Measurements from ENCODE around the gene RAPGEF1.
A peak's percentile ranks its signal among the peaks of the same experiment; 100 is the strongest.

Gene RAPGEF1

DNA sequence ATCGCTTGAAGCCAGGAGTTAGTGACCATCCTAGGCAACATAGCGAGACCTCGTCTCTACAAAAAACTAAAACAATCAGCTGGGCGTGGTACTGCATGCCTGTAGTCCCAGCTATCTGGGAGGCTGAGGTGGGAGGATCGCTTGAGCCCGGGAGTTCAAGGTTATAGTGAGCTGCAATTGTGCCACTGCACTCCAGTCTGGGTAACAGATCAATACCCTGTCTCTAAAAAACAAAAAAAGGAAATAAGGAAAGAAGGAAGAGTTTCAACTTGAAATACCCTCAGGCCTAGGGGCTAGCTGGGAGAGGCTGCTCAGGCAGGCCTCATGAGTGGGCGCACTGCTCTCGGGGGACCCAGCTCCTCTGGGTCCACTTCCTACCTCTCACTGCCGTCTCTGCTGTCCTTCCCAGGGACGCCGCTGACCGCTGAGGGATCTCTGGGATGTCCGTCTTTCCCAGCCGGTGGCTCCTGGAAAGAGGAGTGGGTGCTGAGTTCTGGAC is 138.1 kb downstream of the RAPGEF1 start:
- DNase-seq: no peak

GRCh38 chr9:131598121-131598520 is 141.8 kb downstream of the RAPGEF1 start:
- DNase-seq: no peak

DNA sequence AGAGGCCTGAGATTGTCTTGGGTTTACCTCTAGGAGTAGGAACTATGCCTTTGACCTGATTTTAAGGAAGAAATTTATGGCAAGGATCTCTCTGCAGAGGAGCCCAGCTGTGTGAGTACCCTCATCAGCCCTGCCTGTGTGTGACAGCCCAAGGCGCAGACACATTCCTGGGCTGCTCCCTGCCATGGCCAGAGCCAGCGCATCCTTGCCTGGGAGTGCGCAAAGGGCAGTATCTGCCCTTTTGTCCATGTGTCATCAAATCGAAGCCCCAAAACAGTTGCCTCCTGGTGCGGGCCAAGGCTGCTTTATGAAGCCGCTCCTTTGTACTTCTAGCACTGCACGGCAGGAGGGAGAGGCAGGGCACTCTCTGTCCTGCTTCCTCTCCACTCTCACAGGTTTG is 142.6 kb downstream of the RAPGEF1 start:
- DNase-seq: no peak

DNA sequence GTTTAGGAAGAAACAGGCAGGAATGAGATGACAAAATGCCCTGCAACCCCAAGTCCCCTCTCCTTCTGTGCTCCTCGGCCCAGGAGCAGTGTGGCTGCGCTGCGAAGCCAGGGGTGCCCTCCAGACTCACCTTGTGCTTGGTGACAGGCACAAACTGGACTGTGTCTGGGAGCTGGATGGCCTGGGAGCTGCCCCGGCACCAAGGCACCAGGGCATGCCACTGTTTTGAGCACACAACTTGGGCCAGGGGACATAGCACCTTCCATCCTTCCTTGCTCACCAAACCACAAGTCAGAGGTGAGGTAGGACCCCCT is 143.5 kb downstream of the RAPGEF1 start:
- no peak for DNase-seq

- no peak for DNase-seq
These were observed 144.0 kb downstream of the RAPGEF1 start for GRCh38 chr9:131595696-131596429.

DNA sequence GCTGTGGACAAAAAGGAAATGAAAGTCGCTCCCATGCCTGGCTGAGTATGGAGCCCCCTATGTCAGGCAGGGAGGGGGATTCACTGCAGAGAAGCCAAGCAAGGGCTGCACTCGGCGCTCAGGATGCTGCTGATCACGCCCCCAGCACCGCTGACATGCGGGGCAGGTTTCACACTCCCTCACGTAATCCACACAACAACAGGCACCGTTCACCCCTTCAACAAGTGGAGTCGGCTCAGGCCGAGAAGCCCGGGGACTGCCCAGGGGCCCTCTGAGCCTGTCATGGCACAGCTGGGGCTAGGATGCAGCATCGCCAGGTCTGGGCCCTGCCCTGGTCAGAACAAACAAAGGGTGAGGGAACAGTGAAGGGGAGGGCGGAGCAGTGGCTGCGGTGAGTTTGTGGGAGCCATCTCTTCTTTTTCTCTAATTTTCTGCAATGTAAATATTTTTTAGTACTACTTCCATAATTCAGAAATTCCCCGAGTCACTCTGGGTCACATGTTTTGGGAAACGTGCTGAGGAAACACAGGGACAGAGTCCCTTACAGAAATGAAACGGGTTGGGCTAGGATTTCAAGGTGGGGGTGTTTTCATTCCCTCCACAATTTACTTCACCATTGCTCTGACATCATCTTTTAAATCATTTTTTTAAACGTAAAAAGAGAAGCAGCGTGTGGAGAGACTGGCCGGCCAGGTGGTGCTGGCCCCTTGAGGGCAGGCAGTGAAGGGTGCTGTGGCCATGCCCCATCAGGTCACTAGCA is 144.8 kb downstream of the RAPGEF1 start:
- DNase-seq: no peak

DNA sequence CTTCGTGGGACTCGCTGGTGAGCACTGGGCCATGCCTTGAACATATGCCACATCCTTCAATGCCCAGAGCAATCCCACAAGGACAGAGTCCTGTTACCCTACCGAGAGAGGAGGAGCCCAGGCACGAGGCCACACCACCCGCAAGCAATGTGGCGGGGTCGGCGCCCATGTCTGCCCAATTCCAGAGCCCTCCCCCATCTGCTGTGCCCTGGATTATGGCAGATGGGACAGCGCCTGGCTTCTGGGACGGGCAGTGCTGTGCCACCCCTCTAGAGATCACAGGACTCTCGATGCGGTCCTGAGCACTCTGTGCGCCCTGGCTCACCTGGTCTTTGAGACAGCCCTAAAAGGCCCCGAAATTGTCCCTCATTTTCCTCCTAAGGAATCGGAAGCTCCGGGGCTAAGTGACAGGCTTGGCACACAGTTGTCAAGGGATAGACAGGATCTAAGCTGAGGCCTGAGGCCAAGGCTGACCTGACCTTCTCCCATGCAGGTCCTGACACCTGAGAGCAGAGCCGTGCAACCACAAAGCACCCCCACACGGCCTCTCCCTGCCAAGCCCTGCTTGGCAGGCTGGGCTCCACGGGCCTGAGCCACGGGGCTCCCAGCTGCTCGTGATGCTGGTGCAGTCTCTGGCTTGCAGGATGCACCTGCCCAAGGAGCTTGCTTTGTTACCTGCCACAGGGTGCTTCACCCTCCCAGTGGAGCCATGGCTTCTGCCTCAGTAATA is 145.8 kb downstream of the RAPGEF1 start:
- no peak for DNase-seq

DNA sequence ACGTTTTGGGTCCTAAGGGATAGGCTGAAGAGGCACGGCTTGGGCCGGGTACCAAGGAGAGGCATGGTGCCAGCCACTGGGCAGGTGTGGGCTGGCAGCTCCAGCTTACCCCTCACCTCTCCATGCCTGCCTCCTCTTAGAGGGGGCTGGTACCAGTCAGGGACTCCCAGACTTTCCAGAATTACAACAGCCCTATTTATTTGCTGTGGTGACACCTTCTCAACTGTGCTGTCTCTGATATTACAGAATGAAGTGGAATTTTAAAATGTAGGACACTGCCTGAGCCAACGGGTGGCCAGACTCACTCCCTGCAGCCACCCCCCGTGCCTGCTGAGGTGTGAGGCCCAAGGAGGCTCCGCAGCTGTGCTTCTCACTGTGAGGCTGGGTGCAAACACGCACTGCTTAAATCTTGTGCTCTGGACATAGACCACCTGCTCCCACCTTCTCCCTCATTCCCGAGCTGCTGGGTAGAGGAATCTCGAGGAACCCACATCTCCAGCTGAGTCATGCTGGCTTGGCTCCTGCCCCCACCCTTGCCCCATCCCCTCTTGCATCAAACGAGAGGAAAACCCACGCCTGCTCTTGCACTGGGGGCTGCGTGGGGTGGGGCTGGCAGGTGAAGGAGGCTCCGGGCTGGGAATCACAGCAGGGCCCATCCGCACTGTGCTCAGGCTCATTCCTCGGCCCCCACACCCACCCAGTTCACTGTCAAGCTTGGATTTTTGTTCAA is 146.6 kb downstream of the RAPGEF1 start:
- DNase-seq: no peak

DNA sequence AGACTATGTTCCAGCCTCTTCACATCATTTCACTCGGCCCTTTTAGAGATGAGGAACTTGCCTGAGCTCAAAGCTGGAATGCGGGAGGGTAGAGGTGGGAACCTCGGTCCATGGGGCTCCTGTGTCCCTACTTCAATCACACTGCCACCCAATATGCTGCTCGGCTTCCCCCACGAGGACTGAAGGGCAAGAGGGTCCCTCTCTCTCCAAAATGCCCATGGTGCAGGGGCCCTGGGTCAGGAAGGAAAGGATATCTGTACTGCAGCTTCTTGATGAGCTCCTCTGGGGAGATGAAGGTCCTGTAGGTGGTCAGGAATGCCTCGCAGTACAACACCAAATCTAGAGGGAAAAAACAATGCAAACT is 148.0 kb downstream of the RAPGEF1 start:
- no peak for DNase-seq

DNA sequence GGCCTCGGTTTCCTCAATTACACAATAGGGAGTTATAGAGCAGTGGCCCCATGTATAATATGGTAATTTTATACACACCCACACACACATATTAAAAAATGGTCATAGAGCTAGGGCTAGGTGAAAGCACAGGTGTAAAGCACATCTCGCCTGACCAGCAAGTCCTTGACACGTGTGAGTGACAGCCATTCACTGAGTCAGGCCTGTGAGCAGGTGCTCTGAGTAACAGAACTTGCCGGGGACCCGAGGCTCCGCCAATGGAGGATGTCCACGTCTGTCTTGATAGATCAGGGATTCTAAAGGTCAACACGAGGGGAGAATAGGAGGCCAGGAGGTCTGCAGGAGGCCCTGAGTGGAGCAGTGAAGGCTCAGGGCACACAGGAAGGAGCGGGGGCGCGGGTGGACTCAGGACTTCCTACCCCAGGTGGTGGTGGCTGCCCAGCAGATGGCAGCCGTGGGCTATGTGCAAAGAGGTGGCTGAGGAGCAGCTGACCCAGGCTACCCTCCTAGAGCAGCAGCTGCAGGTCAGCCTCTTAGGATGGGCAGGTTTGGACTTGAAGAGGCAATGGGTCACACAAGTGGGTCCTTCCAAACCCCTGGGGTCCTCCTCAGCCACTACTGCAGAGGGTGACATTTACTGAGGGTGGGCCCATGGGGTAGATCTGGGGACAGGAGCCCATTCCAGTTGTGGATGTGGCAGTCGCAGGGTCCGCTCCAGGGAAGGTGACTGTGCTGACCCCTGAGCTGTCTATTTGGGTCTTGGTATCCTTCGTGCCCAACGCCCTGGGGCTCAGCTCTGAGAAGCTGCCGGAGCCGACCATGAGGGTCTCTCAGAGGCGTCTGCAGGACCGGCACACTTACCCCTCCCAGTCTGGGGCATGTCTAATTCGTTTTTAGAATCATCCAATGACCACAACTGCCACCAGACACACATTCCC is 148.7 kb downstream of the RAPGEF1 start:
- DNase-seq: peak; percentile 60

- no peak for DNase-seq
These were observed 149.4 kb downstream of the RAPGEF1 start for GRCh38 chr9:131590449-131590848.

DNA sequence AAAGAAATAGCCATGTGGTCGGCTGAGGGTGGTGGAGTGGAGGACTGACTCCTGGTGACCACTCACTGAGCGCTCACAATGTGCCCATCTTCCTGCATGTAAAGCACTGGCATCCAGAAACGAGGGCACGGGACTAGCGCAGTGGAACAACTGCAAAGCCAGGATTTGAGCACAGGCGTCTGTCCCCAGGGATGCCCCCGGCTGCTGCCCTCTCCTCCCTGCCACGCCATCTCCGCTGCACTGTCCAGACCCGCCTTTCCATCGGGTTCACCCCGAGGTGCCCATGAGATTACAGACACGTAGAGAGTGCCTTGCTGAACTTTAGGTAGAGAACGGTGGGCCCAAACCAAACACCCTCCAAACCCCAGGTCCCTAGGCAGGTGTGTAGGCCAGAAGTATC is 149.9 kb downstream of the RAPGEF1 start:
- no peak for DNase-seq

- DNase-seq: no peak
These were observed 150.7 kb downstream of the RAPGEF1 start for GRCh38 chr9:131589124-131589711.

DNA sequence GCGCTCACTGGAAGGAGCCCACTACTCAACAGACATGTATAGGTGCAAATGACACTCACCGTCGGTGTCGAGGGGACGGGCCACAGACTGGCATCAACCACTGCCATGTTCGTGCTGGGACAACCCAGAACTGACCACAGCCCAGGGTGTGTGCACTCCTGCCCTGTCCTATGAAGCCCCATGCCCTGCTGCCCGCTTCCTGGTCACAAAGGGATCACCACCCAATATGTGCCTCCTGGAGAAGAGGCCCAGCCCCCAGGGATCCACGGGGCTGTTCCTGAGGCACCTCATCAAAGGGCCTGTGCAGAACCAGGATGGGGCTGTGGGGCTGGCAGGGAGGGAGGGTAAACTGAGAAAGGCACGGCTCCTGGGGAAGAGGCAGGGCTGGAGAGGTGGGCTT is 151.5 kb downstream of the RAPGEF1 start:
- DNase-seq: no peak

- no peak for DNase-seq
These were observed 152.0 kb downstream of the RAPGEF1 start for GRCh38 chr9:131587906-131588305.

GRCh38 chr9:131587331-131587730 is 152.5 kb downstream of the RAPGEF1 start:
- DNase-seq: no peak

GRCh38 chr9:131585375-131585774 is 154.5 kb downstream of the RAPGEF1 start:
- no peak for DNase-seq

DNA sequence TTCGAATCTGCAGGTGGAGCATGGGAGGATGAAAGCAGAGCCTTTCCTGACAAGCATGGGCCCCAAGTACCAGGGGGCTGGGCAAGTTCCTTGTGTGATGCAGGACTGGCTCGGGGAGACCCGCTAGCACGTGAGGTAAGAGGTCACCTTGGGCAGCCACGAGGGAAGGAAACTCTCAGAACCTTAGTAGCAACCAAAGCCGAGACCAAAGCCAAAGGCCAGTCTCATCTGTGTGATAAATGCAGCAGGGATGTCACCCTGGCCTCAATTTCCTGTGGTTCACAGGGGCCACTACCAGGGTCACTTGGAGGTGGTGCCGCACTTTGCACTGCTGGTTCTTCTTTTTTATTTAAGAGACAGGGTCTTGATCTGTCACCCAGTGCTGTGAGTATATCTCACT is 155.0 kb downstream of the RAPGEF1 start:
- DNase-seq: no peak

GRCh38 chr9:131583836-131584555 is 155.9 kb downstream of the RAPGEF1 start:
- no peak for DNase-seq

- no peak for DNase-seq
These were observed 156.6 kb downstream of the RAPGEF1 start for GRCh38 chr9:131583337-131583645.
